Activated CD4-positive, alpha-beta T cell treated with anti-CD3 and anti-CD28 coated beads, Interleukin-2, Interleukin-6, amounts not matched to agents 100 ng/mL and 50 ng/mL, durations not matched to agents 16 hours and 8 hours (primary cell): ENCODE measurements around the gene LTB4R2.
"Not testable (repeated sequence)": the region's sequence is repeated elsewhere in the genome, so short reads cannot be mapped to it uniquely, and the experiment has no call there.

Experiments used
- DNase-seq: peaks from one replicate; pipeline ENCODE4 v3.0.0-alpha.2; 2020

Gene LTB4R2

GRCh38 chr14:24340606-24341005 is 30.7 kb downstream of the LTB4R2 start:
- DNase-seq = no peak

GRCh38 chr14:24342889-24343288 is 32.9 kb downstream of the LTB4R2 start:
- DNase-seq = no peak

DNA sequence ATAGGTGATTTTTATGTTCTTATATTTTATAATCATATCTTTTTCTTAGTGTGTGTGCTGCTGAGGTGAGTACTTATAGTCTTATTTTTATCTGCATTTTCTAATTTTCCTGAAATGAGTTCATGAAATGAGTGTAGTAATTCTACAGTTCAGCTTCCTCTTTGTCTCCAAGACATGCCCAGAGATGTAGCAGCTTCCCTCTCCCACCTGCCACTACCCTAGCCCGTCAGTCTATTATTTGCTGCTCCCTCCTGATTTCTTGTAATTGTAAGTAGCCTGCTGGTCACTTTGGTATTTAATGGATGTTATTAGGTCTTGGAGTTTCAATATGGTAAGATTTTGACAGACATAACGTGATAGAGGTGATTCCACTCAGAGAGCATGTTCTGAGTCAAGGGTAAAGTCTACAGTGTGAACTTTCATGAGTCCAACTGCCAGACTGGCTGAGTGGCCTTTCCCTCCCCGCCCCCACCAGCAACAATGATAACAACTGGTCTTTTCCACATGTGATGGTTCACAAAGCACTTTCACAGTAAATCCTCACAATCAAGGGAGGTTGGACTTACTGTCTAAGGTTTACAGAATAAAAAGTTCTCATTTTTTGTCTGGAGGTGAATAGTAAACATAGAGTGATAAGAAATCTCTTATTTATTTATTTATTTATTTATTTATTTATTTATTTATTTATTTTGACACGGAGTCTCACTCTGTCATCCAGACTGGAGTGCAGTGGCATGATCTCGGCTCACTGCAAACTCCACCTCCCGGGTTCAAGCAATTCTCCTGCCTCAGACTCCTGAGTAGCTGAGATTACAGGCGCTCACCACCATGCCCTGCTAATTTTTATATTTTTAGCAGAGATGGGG is 34.1 kb downstream of the LTB4R2 start:
- DNase-seq = no peak

DNA sequence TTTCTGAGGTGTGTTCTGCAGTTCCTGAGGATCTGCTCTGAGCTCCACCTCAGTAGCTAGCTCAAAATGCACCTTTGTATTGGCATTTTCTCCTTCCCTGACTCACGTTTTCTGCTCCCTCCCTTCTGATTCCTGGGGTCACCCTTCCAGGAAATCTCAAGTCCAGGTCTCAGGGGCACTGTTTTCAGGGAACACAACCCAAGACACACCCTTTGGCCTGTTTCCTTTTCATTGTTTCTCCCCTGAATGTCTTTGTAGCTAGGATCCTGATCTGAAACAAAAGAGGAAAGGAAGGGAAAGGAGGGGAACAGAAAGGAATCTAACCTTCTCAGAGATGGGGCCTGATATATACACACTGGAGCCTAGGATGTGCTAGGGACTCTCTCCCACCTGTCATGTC is 37.2 kb downstream of the LTB4R2 start:
- no peak for DNase-seq

GRCh38 chr14:24348186-24348585 is 38.2 kb downstream of the LTB4R2 start:
- DNase-seq = no peak

GRCh38 chr14:24349742-24350141 is 39.8 kb downstream of the LTB4R2 start:
- DNase-seq = no peak

DNA sequence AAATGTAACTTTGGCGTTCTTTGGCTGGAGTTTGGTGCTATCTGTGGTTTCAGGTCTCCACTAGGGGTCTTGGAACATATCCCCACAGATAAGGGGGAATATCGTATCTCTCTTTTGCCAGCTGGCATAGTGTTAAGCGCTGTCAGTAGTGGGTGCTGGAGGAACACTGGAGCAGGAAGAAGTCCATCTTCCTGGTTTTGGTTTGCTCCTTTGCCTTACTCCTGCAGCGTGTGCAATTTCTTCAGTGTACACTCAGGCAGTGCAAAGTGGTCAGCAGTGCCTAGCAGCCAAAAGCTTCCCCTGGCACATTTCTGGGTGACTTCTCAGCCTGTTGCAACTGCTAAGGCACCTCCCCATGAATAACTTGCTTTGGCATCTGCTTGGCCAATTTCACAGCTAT is 41.6 kb downstream of the LTB4R2 start:
- no peak for DNase-seq

GRCh38 chr14:24353559-24354481 is 43.9 kb downstream of the LTB4R2 start:
- no peak for DNase-seq

DNA sequence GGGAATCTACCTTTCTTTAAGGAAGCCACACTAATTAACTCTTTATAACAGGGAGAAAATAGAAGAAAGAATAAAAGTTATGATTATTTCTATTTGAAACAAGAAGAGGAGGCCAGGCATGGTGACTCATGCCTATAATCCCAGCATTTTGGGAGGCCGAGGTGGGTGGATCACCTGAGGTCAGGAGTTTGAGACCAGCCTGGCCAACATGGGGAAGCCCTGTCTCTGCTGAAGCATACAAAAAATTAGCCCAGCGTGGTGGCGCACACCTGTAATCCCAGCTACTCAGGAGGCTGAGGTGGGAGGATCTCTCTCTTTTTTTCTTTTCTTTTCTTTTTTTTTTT is 44.5 kb downstream of the LTB4R2 start:
- DNase-seq = not testable (repeated sequence)

- no peak for DNase-seq
Measured at GRCh38 chr14:24355009-24355408, 45.1 kb downstream of the LTB4R2 start.

- DNase-seq = no peak
Measured at GRCh38 chr14:24356208-24356607, 46.3 kb downstream of the LTB4R2 start.

DNA sequence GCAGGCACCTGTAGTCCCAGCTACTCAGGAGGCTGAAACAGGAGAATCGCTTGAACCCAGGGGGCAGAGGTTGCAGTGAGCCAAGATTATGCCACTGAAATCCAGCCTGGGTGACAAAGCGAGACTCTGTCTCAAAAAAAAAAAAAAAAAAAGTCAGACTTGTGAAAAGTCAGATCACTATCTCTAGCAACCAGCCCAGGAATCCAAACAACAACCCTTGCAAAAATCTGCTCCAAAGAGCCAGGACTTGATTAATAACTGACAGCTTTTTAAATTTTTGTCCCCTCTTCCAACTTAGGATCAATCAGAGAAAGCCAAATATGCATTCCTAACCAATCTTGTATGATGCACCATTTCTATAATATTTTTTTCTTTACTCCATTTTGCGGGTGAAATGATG is 50.3 kb downstream of the LTB4R2 start:
- no peak for DNase-seq

- no peak for DNase-seq
Measured at GRCh38 chr14:24361326-24361725, 51.4 kb downstream of the LTB4R2 start.
